ENCODE data around the gene TKT. TPM values are rescaled to one million over a fixed set of nuclear protein-coding genes. Genes with fewer than 3 reads are reported as not detected.

TKT gene
- total and polyA plus RNA-seq, 2 of the 13 experiments (the other 11 are each of a cell fraction or from before 2014, with no cell fraction given), result 150 to 238 TPM

DNA sequence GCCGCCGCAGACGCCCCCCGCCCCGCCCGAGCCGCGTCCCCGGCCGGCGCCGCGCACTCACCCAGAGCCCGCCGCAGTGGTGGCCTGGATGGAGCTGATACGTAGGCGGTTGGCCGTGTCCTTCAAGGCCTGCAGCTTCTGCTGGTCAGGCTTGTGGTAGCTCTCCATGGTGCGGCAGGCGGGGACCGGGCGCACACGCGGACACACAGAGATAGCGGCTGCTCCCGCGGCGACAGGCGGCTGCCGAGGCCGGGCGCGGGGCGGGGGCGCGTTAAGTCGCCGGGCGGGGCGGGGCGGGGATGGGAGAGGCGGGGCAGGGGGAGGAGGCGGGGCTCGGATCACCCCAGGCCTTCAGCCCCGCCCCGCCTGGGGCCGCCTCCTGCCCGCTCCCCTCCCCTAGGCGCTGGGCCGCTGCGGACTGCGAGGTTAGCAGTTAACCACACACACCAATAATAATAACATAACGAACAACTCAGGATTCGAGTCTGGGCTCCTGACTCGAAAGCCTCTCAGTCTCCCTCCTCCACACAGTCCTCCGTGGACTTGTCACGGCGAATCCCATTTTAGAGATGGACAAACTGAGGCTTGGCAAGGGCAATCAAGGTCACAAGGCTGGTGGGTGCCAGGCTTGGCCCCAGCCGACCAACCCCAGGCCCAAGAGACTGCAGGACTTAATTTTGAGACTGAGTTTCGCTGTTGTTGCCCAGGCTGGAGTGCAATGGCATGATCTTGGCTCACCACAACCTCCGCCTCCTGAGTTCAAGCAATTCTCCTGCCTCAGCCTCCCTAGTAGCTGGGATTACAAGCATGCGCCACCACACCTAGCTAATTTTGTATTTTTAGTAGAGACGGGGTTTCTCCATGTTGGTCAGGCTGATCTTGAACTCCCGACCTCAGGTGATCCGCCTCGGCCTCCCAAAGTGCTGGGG lies at the start of gene TKT (continued):
- TF ChIP-seq CENPX (CRISPR knock-in tag; IDR thresholded peaks at IDR 0.05) (no peak), ZNF33A (CRISPR knock-in tag; IDR thresholded peaks at IDR 0.05; ENCODE audit: borderline replicate concordance) (no peak), TBX2 (CRISPR knock-in tag; IDR thresholded peaks at IDR 0.05; ENCODE audit: borderline replicate concordance) (no peak; the same call in 1 of the 2 replicates), MIXL1 (CRISPR knock-in tag; IDR thresholded peaks at IDR 0.05) (peak; percentile 21; the same call in 1 of the 2 replicates), ZNF235 (CRISPR knock-in tag; IDR thresholded peaks at IDR 0.05; ENCODE audit: borderline replicate concordance) (peak; percentile 24; the same call in 1 of the 2 replicates), BORCS8-MEF2B (CRISPR knock-in tag; IDR thresholded peaks at IDR 0.05) (peak; percentile 58), USF2 (IDR thresholded peaks at IDR 0.05; ENCODE audit: low read depth, low read length) (no peak), USF2 (CRISPR knock-in tag; IDR thresholded peaks at IDR 0.05; ENCODE audit: borderline replicate concordance) (no peak), HNRNPUL1 (IDR thresholded peaks at IDR 0.05; ENCODE audit: low read depth, low read length) (no peak), ZNF205 (CRISPR knock-in tag; IDR thresholded peaks at IDR 0.05) (peak; percentile 66; the same call in 1 of the 2 replicates), ZFP37 (CRISPR knock-in tag; IDR thresholded peaks at IDR 0.05; ENCODE audit: borderline replicate concordance) (no peak), TARDBP (CRISPR knock-in tag; IDR thresholded peaks at IDR 0.05) (no peak), PHF20 (CRISPR knock-in tag; IDR thresholded peaks at IDR 0.05) (no peak), DR1 (CRISPR knock-in tag; IDR thresholded peaks at IDR 0.05) (no peak), BRF2 (CRISPR knock-in tag; IDR thresholded peaks at IDR 0.05) (no peak), THYN1 (CRISPR knock-in tag; IDR thresholded peaks at IDR 0.05; ENCODE audit: borderline replicate concordance, low read depth) (no peak), MZF1 (CRISPR knock-in tag; IDR thresholded peaks at IDR 0.05; ENCODE audit: borderline replicate concordance) (no peak), ZNF510 (CRISPR knock-in tag; IDR thresholded peaks at IDR 0.05; ENCODE audit: low read depth) (no peak), ETV6 (CRISPR knock-in tag; conservative IDR thresholded peaks at IDR 0.05) (0 out of 2 replicates have a peak, but pooled peaks have one; percentile 39), HNRNPLL (IDR thresholded peaks at IDR 0.05; ENCODE audit: low read depth, low read length, poor library complexity, severe bottlenecking) (peak; percentile 31), GABPB1 (CRISPR knock-in tag; IDR thresholded peaks at IDR 0.05) (peak; percentile 48; the same call in 1 of the 2 replicates), IRF2 (CRISPR knock-in tag; IDR thresholded peaks at IDR 0.05) (no peak)
- TF ChIP-seq, protein P1, sequence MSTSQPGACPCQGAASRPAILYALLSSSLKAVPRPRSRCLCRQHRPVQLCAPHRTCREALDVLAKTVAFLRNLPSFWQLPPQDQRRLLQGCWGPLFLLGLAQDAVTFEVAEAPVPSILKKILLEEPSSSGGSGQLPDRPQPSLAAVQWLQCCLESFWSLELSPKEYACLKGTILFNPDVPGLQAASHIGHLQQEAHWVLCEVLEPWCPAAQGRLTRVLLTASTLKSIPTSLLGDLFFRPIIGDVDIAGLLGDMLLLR (CRISPR knock-in tag; IDR thresholded peaks at IDR 0.05), result peak; percentile 10; the same call in 1 of the 2 replicates
- TF ChIP-seq, protein P2, sequence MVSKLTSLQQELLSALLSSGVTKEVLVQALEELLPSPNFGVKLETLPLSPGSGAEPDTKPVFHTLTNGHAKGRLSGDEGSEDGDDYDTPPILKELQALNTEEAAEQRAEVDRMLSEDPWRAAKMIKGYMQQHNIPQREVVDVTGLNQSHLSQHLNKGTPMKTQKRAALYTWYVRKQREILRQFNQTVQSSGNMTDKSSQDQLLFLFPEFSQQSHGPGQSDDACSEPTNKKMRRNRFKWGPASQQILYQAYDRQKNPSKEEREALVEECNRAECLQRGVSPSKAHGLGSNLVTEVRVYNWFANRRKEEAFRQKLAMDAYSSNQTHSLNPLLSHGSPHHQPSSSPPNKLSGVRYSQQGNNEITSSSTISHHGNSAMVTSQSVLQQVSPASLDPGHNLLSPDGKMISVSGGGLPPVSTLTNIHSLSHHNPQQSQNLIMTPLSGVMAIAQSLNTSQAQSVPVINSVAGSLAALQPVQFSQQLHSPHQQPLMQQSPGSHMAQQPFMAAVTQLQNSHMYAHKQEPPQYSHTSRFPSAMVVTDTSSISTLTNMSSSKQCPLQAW (CRISPR knock-in tag; IDR thresholded peaks at IDR 0.05), result peak; percentile 33; the same call in 1 of the 2 replicates
